ENCODE results near the gene UBALD2.
"Not testable (repeated sequence)": the region's sequence is repeated elsewhere in the genome, so short reads cannot be mapped to it uniquely, and the experiment has no call there.

The UBALD2 gene

GRCh38 chr17:76266244-76266938, 1.2 kb downstream of the UBALD2 start:
- DNase-seq: no peak

- no peak for DNase-seq
Measured at GRCh38 chr17:76267051-76267576, 2.0 kb downstream of the UBALD2 start.

GRCh38 chr17:76267581-76268001, 2.4 kb downstream of the UBALD2 start:
- DNase-seq: not testable (repeated sequence)

GRCh38 chr17:76268015-76268749, 3.0 kb downstream of the UBALD2 start:
- no peak for DNase-seq

- DNase-seq: no peak
Measured at GRCh38 chr17:76268991-76269981, 4.1 kb downstream of the UBALD2 start.

GRCh38 chr17:76270127-76270592, 5.0 kb downstream of the UBALD2 start:
- DNase-seq: no peak

GRCh38 chr17:76270770-76271668, 5.9 kb downstream of the UBALD2 start:
- DNase-seq: no peak

- no peak for DNase-seq
Measured at GRCh38 chr17:76271669-76272540, 6.8 kb downstream of the UBALD2 start.

- no peak for DNase-seq
Measured at GRCh38 chr17:76272541-76273444, 7.6 kb downstream of the UBALD2 start.

- DNase-seq: no peak
Measured at GRCh38 chr17:76273445-76274111, 8.4 kb downstream of the UBALD2 start.

GRCh38 chr17:76274112-76274956, 9.2 kb downstream of the UBALD2 start:
- no peak for DNase-seq

- DNase-seq: no peak
Measured at GRCh38 chr17:76275382-76276068, 10.4 kb downstream of the UBALD2 start.

GRCh38 chr17:76276069-76276431, 10.9 kb downstream of the UBALD2 start:
- no peak for DNase-seq

GRCh38 chr17:76276461-76277299, 11.5 kb downstream of the UBALD2 start:
- no peak for DNase-seq

- no peak for DNase-seq
Measured at GRCh38 chr17:76277300-76278267, 12.4 kb downstream of the UBALD2 start.
